Kidney capillary endothelial cell (primary cell): ENCODE measurements around the gene NOL4.

ENCODE experiments used
- DNase-seq: peaks from one replicate; pipeline ENCODE4 v3.0.0-alpha.2; 2018; ENCODE audit warnings: low spot score

NOL4 gene

DNA sequence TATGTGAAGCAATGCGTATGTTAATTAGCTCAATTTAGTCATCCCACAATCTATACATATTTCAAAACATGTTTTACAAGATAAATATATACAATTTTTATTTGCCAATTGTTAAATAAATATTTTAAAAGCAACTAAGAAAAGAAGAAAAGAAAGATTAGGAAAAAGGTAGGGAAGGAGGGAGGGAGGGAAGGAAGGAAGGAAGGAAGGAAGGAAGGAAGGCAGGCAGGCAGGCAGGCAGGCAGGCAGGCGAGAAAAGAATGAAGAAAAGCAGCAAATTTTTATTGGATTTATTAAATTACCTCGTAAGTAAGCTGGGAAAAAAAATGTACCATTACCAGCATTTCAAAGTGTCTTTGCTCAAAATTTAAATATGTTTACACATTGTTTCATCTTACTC, 30.5 kb downstream of the NOL4 start:
- DNase-seq: no peak

DNA sequence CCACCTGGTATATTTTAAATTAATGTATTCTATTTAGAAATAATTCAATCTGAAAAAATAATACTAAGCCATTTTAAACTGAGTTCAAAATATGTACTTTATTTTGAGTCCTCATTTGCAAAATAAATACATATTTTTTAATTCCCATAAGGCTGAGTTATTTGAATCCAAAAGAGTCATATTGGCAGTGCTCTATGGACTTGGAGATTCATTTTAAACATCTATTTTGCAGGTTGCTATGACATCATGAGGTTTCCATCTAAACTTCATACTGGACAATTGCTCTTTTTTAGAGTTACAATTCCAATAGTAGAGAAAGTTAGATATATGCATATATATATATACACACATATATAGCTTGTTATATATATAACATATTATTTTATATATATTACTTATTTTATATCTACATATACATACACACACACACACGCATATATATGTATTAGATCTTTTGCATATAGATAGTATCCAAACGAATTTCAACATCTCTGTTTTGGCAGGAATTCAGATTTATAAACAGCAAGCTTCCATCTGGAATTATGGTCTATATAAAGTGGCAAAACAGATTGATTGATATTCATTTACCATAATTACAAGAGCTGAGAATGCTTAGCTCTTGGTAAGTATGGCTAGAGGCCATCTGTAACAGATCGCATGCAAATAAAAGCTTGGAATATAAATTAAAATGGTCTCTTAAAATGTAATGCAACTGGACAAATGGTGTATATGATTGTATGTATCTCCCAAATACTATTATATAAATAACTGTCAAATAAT, 34.9 kb downstream of the NOL4 start:
- no peak for DNase-seq
